SK-MEL-5 (cell line): ENCODE measurements around the gene TMEM222. TPM values are rescaled to one million over a fixed set of nuclear protein-coding genes. Genes with fewer than 3 reads are reported as not detected.
"Not testable (repeated sequence)": the region's sequence is repeated elsewhere in the genome, so short reads cannot be mapped to it uniquely, and the experiment has no call there.

Experiments used
- DNase-seq: peaks from one replicate; pipeline ENCODE4 v3.0.0-alpha.2; 2016; ENCODE audit warnings: low read depth, low spot score
- in situ Hi-C: cut with HindIII; loops from 2 replicates; pipeline ENCODE4 v1.10.0; 2016; ENCODE audit warnings: low sequenced_read_pairs, high pct_unique_total_duplicates, low pct_unique_long_range_greater_than_20kb
- polyA plus RNA-seq, 2 experiments: library from polyadenylated mRNA; depleted of rRNA; stranded (reverse); fragments of >200 nt; gene quantifications; 2 replicates each; pipeline ENCODE4 v1.2.3, GENCODE V29; 2015
- total RNA-seq: library from RNA; depleted of rRNA; stranded (reverse); fragments of >200 nt; shearing (Covaris generic); gene quantifications from 2 replicates; pipeline ENCODE4 v1.2.3, GENCODE V29; 2014; rRNA removed

Gene TMEM222, protein sequence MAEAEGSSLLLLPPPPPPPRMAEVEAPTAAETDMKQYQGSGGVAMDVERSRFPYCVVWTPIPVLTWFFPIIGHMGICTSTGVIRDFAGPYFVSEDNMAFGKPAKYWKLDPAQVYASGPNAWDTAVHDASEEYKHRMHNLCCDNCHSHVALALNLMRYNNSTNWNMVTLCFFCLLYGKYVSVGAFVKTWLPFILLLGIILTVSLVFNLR
- 38.0 and 38.1 TPM in 2 replicates for total RNA-seq
- 62.6 and 63.8 TPM in 2 replicates for polyA plus RNA-seq (2015; cell fraction: cytosol; rRNA removed)
- 51.3 and 59.8 TPM in 2 replicates for polyA plus RNA-seq (2015; cell fraction: nucleus; rRNA removed)

DNA sequence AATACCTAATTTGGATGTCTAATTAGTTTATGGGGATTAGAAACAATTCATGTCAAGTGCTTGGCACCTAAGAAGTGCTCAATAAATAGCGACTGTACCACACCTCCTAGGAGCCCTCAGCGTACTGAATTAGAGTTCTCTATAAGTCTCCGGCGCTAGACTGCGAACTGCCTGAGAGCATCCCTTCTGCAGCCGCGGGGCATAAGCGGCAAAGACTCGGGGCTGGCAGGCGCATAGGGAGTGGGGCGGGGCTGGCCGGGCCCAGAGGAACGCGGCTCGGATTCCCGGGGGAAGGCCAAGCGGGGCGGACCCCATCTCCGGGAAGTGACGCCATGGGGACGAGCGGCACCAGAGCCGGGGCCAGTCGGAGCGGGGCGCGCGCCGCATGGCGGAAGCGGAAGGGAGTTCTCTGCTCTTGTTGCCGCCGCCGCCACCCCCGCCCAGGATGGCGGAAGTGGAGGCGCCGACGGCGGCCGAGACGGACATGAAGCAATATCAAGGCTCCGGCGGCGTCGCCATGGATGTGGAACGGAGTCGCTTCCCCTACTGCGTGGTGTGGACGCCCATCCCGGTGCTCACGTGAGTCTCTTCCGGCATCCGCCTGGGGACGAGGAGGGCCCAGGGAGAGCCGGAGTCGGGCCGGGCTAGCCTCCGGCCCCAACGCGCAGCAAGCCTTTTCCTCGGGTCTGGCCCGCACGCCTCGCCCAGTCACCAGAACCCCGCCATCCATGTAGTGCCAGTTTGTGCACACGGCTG is at the start of gene TMEM222:
Gene TMEM222, plus strand, starts transcription at position 351 of the 756 bp plus-strand sequence. Its CDS starts 35 bp downstream, at position 386.
- in situ Hi-C loops, result no loop called here
- peak; percentile 95 for DNase-seq

DNA sequence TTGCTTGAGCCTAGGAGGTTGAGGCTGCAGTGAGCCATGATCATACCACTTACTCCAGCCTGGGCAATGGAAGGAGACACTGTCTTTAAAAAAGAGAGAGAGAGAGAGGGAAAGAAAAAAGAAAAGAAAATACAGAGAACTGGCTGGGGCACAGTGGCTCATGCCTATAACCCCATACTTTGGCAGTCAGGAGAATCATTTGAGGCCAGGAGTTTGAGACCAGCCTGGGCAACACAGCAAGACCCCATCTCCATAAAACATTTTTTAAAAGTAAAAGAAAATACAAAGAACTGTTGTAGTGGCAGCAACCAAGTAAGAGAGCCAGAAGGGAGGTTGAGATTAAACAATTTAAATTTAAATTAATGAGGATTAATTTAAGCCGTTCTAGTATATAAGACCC is 47.8 kb upstream of the TMEM222 start:
- in situ Hi-C loops, result no loop called here

DNA sequence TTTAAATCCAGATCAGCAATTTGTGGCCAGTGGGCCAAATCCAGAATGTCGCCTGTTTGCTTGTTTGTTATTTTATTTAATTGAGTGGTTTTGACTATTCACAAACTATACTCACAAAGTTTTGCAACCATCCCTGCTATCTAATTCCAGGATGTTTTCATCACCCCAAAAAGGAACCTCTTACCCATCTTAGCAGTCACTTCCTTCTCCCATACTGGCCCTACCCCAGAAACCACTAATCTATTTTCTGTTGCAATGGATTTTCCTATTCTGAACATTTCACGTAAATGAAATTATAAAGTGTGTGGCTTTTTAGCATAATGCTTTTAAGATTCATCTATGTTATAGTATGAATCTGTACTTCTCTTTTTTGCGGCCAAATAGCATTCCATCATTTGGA is 46.3 kb upstream of the TMEM222 start:
- in situ Hi-C loops, result no loop called here

More for the DNA sequence above, 47.8 kb upstream of the TMEM222 start:
- no peak for DNase-seq

DNA sequence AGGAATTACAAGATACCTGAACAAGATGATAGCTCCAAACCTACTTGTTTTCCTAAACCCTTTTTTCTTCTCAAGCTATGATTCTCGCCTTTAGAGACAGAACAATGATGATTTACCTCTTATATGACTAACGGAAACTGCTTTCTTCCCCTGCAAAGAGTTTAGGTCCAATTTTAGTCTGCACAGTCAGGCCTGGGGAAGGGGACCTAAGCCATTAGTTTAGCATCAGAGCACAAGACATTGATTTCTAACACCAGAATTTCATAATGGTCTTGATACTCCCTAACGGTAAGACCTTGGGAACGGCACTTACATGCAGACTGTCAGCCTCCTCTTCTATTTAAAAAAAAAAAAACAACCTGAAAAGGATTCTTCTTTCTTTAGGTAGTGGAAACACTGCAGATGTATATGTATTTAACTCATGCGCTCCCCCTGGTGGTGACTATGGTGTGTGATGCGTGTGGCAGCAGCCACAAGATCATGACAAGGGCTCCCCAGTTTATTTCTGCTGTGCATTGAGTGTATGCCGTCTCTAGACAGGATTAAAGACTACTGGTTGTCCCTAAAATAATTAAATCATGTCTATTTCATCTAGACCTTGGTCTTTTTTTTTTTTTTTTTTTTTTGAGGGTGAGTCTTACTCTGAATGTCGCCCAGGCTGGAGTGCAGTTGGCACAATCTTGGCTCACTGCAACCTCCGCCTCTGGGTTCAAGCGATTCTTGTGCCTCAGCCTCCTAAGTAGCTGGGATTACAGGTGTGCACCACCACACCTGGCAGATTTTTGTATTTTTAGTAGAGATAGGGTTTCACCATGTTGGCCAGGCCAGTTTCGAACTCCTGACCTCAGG is 37.3 kb upstream of the TMEM222 start:
- in situ Hi-C loops, result no loop called here
- DNase-seq, result peak; percentile 81

More for the DNA sequence above, 46.3 kb upstream of the TMEM222 start:
- no peak for DNase-seq

DNA sequence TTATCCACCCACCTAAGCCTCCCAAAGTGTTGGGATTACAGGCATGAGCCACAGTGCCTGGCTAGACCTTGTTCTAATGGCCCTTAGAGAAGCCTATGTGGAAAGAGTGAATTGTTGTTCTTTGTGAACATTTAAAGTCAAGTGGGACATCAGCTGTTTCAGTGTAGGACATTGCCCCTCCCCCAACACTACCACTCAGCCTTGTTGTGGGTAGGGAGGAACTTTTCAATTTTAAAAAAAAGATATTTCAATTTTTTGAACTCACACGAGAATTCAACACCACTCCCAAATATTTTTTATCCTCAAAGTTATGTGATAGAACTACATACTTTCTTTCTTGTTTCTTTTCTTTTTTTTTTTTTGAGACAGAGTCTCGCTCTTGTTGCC is 36.7 kb upstream of the TMEM222 start:
- no peak for DNase-seq
- in situ Hi-C loops, result no loop called here

DNA sequence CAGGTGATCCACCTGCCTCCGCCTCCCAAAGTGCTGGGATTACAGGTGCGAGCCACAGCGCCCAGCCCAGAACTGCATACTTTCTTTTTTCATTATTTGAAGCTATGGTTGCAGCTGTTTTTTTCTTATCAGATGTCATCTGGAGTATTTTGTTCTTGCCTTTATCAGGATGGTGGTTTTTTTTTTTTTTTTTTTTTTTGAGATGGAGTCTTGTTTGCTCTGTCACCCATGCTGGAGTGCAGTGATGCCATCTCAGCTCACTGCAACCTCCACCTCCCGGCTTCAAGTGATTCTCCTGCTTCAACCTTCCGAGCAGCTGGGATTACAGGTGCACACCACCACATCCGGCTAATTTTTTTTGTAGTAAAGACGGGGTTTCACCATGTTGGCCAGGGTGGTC is 36.1 kb upstream of the TMEM222 start:
- DNase-seq, in situ Hi-C loops: not testable (repeated sequence)

DNA sequence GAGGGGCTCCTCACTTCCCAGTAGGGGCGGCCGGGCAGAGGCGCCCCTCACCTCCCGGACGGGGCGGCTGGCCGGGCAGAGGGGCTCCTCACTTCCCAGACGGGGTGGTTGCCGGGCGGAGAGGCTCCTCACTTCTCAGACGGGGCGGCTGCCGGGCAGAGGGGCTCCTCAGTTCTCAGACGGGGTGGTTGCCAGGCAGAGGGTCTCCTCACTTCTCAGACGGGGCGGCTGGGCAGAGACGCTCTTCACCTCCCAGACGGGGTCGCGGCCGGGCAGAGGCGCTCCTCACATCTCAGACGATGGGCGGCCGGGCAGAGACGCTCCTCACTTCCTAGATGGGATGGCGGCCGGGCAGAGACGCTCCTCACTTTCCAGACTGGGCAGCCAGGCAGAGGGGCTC is 32.8 kb upstream of the TMEM222 start:
- in situ Hi-C loops, DNase-seq: not testable (repeated sequence)

DNA sequence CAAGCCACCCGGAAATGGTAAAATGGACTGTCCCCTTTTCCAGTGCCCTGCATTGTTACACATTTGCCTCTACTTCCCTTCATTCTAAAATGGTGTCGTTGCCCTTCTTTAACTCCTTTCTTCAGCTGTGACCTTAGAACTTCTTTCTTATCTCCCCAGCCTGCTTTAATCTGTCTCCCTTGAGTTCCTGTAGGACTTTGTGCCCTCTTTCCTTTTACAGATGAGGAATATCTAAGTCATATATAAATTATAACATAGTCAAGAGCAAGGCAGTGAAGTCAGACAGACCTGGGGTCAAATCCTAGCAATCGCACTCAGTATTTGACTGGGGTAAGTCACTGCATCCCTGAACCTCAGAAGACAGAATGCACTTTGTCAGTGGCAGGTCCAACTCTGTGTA is 31.4 kb upstream of the TMEM222 start:
- in situ Hi-C loops, result no loop called here

DNA sequence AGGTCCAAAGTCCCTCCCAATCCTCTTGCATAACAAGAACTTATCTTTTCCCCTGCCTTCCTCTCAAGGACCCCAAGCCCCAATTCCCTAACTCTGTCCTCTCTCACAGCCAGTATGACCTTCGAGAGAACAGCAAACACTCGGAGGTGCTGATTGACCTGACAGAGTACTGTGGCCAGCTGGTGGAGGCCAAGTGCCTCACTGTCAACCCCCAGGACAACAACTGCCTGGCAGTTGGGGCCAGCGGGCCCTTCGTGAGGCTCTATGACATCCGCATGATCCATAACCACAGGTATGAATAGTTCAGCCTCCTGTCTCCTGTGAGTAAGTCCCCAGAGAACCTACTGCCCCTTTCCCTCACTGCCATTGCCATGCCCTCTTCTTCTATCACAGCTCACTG is 29.9 kb upstream of the TMEM222 start:
- in situ Hi-C loops, result no loop called here
- DNase-seq, result no peak

More for the DNA sequence above, 31.4 kb upstream of the TMEM222 start:
- no peak for DNase-seq

DNA sequence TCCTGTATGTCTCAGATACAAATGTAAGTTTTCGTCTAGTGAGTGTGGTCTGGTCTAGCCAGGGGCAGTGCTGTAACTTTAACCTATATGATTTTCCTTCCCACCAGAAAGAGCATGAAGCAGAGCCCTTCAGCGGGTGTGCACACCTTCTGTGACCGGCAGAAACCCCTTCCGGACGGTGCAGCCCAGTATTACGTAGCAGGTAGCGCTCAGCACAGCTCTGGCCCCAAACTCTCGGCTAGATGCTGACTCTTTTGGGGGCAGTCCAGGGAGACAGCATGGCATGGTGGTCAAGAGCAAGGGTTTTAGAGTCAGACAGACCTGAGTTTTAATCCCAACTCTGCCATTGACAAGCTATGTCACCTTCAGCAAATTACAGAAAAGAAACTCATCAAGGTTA is 28.0 kb upstream of the TMEM222 start:
- DNase-seq, result no peak
- in situ Hi-C loops, result no loop called here

DNA sequence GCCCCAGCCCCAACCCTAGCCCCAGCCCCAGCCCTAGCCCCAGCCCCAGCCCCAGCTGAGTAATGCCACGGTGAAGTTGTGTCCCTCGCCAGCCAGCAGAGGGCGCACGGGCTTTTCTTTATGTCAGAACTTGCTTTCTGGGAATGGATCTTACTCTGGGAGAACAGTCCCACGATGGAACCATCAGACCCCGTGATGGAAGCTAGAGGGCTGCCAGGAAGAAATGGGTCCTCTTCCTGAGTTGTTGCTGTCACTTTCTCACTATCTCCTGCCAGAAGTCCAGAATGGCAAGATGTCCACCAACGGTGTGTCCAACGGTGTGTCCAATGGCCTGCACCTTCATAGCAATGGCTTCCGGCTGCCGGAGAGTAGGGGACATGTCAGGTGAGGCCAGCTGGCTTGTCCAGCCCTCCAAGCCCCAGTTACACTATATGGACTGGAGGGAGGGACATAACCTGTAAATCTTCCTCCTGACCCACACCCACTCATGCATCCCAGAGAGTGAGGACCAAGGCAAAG is 25.1 kb upstream of the TMEM222 start:
- peak; percentile 62 for DNase-seq
- in situ Hi-C loops, result no loop called here

DNA sequence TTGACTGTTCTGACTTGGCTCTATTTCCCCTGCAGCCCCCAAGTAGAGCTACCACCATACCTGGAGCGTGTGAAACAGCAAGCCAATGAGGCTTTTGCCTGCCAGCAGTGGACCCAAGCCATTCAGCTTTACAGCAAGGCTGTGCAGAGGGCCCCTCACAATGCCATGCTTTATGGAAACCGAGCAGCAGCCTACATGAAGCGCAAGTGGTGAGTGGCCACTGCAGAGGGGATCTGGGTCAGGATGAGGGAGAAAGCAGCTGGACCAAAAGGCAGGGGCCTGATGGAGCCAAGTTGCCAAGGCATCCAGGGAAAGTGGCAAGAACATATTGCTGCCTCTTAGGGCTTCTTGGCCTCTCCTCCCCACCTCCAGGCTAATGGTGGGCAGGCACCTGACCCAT is 24.1 kb upstream of the TMEM222 start:
- DNase-seq, result no peak
- in situ Hi-C loops, result no loop called here

DNA sequence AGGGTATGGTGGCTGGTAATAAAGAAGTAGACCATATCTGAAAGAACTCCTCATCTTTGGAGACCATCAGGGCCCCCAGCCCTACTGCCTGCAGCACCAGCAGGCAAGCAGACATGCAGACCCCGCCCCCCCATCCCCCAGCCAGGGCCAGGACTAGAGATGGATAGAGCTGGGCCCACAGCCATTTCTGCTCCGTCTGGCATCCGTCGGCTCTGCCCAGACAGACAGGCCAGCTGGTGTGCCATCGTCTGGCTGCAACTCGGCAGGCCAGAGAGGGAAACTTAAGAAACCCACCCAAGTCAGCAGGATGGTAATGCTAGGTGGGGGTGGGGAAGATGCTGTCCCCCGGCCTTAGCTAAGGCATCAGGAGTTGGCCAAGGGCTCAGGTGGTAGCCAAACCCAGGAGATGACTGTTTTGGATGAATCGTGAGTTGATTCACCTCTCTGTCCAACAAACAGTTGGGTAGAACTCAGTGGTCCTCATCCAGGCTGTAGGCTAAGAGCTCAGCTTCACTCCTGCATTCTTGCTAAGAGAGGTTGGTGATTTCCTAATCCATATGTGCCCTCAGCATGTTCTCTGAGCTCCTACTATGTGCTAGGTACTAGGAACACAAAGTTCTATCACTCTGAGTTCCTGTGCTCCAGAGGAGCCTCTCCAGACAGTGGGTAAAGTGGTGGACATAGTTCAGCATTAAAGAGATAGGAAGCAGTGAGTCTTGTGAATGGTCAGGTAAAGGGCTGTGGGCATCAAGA is 23.2 kb upstream of the TMEM222 start:
- in situ Hi-C loops, result no loop called here
- no peak for DNase-seq

DNA sequence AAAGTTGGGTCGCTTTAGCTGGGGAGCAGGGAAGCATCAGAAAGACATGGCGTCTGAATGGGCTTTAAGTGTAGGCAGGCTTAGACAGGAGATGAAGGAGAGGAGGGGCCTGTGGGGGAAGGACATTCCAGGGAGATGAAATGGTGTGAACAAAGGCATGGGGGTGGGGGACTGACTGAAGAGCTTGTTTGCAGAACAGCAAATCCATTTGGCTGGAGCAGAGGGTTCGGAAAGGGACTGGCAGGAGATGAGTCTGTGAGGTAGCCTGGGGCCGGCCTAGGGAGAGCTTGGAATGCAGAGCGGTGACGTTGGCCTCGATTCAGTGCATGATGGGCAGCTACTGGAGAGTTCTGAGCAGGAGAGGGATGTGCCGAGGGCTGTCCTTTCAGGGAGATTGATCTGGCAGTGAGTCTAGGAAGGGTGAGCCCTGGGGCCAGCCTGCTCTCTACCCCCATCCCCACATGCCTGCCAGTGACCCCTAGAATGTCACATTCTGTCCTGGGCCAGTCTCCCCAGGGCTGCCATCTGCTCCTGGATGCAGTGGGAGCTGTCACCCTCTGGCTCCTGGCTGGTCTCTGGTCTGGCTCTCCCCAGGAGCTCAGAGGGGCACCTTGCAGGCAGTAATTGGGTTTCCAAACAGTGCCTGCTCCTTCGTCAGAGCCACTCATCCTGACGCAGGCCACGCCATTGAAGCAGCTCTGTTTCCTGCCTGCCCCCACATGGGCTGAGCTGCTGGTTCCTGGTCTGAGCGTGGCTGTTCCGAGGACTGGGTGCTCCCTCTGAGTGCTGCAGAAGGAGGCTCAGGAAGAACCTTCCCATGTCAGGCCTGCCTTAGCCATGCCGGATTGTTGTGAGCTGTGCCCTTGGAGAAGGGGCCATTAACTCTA is 22.3 kb upstream of the TMEM222 start:
- peak; percentile 37 for DNase-seq
- in situ Hi-C loops, result no loop called here

DNA sequence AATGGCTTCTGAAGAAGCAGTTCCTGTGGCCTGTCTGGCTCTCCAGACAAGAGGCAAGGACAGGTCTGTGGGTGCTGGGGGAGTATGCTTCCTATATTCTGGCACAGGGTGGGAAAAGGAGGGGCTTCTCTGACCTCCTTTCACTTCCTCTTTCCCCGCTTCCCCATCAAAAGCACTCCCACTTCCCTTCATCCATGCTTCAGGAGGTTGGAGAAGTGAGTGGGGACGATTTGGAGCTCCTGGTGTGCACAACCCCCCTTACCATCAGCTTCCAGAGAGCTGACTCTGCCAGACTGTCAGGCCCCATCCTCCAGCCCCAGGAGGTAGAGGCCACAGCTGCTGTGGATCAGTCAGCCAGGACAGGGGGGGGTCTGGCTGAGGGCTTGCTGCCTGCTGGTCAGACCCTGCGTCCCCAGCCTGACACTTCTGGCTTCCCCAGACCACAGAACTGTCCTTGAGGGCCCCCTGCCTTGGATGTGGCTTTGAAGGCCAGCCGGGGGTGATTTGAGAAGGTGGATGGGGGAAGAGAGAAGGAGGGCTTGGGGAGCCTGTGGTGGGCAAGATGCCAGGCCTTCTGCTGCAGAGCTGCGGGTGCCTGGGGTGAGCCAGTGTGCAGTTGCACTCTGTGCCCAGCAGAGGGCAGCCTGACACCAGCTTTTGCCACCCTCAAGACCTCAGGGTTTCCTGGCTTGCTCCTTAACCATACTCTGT is 21.5 kb upstream of the TMEM222 start:
- peak; percentile 80 for DNase-seq
- in situ Hi-C loops, result no loop called here

DNA sequence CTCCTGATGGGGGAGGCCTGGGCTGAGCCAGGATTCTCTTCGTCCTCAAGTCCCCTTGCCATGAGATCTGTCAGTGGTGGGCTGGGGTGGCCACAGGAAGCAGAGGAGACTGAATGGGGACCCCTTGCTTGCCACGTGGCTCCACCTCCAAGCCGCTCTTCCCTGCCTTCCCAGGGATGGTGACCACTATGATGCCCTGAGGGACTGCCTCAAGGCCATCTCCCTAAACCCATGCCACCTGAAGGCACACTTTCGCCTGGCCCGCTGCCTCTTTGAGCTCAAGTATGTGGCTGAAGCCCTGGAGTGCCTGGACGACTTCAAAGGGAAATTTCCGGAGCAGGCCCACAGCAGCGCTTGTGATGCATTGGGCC is 20.9 kb upstream of the TMEM222 start:
- no peak for DNase-seq
- in situ Hi-C loops, result no loop called here
